C4-2B (cell line): Measurements from ENCODE around the gene NFIC.

ENCODE experiments used
- CTCF ChIP-seq: fragments of 450-650 bp; conservative IDR thresholded peaks from 2 replicates; pipeline ENCODE4 v1.5.1; 2017; ENCODE audit warnings: mild to moderate bottlenecking
- ZFX ChIP-seq: fragments of 450-650 bp; IDR thresholded peaks from 2 replicates; pipeline ENCODE4 v1.6.1; 2017

GRCh38 chr19:3409346-3410064, 43.1 kb downstream of the NFIC start:
- TF ChIP-seq CTCF (no peak), ZFX (no peak)
